HepG2 (cell line): ENCODE results near the gene LYPD3. TPM values are rescaled to one million over a fixed set of nuclear protein-coding genes. Genes with fewer than 3 reads are reported as not detected.
A peak's percentile ranks its signal among the peaks of the same experiment; 100 is the strongest.

ENCODE experiments used
- ATAC-seq: fragments of 200-7000 bp; cut with Tn5 transposase; 3 replicates; pipeline ENCODE4 v1.9.1; 2020; ENCODE audit warnings: mild to moderate bottlenecking, moderate library complexity
- BruUV-seq: library from RNA; stranded (reverse); fragments of 400-500 nt; replicated peaks from 2 replicates; lab custom pipeline; 2021; lab: Mats Ljungman, UMichigan
- CTCF ChIA-PET: fragments of 300-600 bp; formaldehyde crosslinking; extraction: SDS; loops from one replicate; lab custom pipeline; 2021; ENCODE audit warnings: low total read pairs, inconsistent platforms, low intra/inter-chr PET ratio; lab: Yijun Ruan, JAX
- POLR2A ChIA-PET: fragments of 350-600 bp; sonication (Branson Sonifier 250); formaldehyde crosslinking; loops from one replicate; lab custom pipeline; 2020; ENCODE audit warnings: antibody characterized with exemption, inconsistent platforms; lab: Yijun Ruan, JAX
- DNase-seq: peaks from one replicate; pipeline ENCODE4 v3.0.0-alpha.2; 2015; ENCODE audit warnings: low spot score
- FAIRE-seq: peaks from 3 replicates; lab custom pipeline; 2011; peaks lifted over from hg19 to GRCh38; lab: Jason Lieb, UNC
- H2AFZ ChIP-seq: one replicate; pipeline ENCODE4 v1.6.1; 2011; ENCODE audit warnings: low read length, inconsistent platforms
- H3K27ac ChIP-seq: fragments of 300-600 bp; 3 replicates; pipeline ENCODE4 v1.8.0; 2011; ENCODE audit warnings: mixed run types, mild to moderate bottlenecking, mixed read lengths, low read length, inconsistent platforms; ENCODE audit not compliant: insufficient read depth; ENCODE audit errors: extremely low read length
- H3K27me3 ChIP-seq, 2 experiments: fragments of 200-600 bp in 1 of 2; 2 replicates in 1 of 2; 3 replicates in 1 of 2; pipeline versions ENCODE4 v1.6.0 to v1.8.0; 2011; ENCODE audit warnings: low read length in 2 of 2, mild to moderate bottlenecking in 2 of 2, moderate library complexity in 2 of 2, inconsistent platforms in 1 of 2; ENCODE audit not compliant: insufficient read depth in 2 of 2, control insufficient read depth in 1 of 2
- H3K36me3 ChIP-seq, 2 experiments: fragments of 200-600 bp in 1 of 2; replicated peaks in 1 of 2; 2 replicates in 1 of 2; 3 replicates in 1 of 2; pipeline versions ENCODE4 v1.5.1 to v1.8.0; 2011; ENCODE audit warnings: low read length in 2 of 2, inconsistent platforms in 1 of 2; ENCODE audit not compliant: insufficient read depth in 2 of 2, control insufficient read depth in 1 of 2
- H3K4me1 ChIP-seq: 2 replicates; pipeline ENCODE4 v1.5.1; 2012; ENCODE audit warnings: low read length, inconsistent platforms; ENCODE audit not compliant: insufficient read depth
- H3K4me2 ChIP-seq: 2 replicates; pipeline ENCODE4 v1.6.0; 2011; ENCODE audit warnings: low read depth, low read length, inconsistent platforms
- H3K4me3 ChIP-seq, 3 experiments: fragments of 200-600 bp in 1 of 3; sonication (generic), shearing (Covaris generic) in 1 of 3; replicated peaks in 1 of 3; 2 replicates each; pipeline ENCODE4 v1.5.1; 2011 to 2016; ENCODE audit warnings: low read length in 3 of 3, inconsistent platforms in 2 of 3, low read depth in 2 of 3, mild to moderate bottlenecking in 2 of 3, control low read depth in 1 of 3, mixed read lengths in 1 of 3; ENCODE audit not compliant: insufficient read depth in 1 of 3
- H3K79me2 ChIP-seq: one replicate; pipeline ENCODE4 v1.6.1; 2011; ENCODE audit warnings: low read length, inconsistent platforms; ENCODE audit not compliant: insufficient read depth
- H3K9ac ChIP-seq: 2 replicates; pipeline ENCODE4 v1.6.0; 2011; ENCODE audit warnings: mild to moderate bottlenecking, low read depth, low read length, inconsistent platforms; ENCODE audit not compliant: insufficient read depth
- H3K9me3 ChIP-seq: 2 replicates; pipeline ENCODE4 v1.5.1; 2012; ENCODE audit warnings: mild to moderate bottlenecking, low read length
- H4K20me1 ChIP-seq: 2 replicates; pipeline ENCODE4 v1.6.0; 2011; ENCODE audit warnings: inconsistent platforms, mild to moderate bottlenecking, low read length, moderate library complexity; ENCODE audit not compliant: insufficient read depth
- ARNT2 ChIP-seq: sonication (generic); formaldehyde crosslinking; IDR thresholded peaks from 2 replicates; pipeline ENCODE4 v1.8.0; 2022; ENCODE audit warnings: mild to moderate bottlenecking, low read depth, missing genetic modification reagents, moderate library complexity
- GABPA ChIP-seq, 2 experiments: IDR thresholded peaks; 2 replicates each; pipeline ENCODE4 v1.6.1; 2011 to 2016; ENCODE audit warnings: low read depth in 2 of 2, low read length in 1 of 2, missing biosample characterization in 1 of 2, missing genetic modification characterization in 1 of 2
- IRF2 ChIP-seq: IDR thresholded peaks from 2 replicates; pipeline ENCODE4 v1.6.1; 2018; ENCODE audit warnings: missing genetic modification reagents, missing compliant biosample characterization
- PAXIP1 ChIP-seq: sonication (generic); formaldehyde crosslinking; conservative IDR thresholded peaks from 2 replicates; pipeline ENCODE4 v1.4.0; 2020; ENCODE audit warnings: mild to moderate bottlenecking, missing genetic modification reagents, moderate library complexity
- PHF8 ChIP-seq: sonication (generic); formaldehyde crosslinking; IDR thresholded peaks from 2 replicates; pipeline ENCODE4 v1.5.0; 2020; ENCODE audit warnings: missing genetic modification reagents
- PRDM4 ChIP-seq: sonication (generic); formaldehyde crosslinking; IDR thresholded peaks from 2 replicates; pipeline ENCODE4 v1.9.0; 2021; ENCODE audit warnings: missing genetic modification reagents, borderline replicate concordance
- RXRB ChIP-seq: IDR thresholded peaks from 2 replicates; pipeline ENCODE4 v1.6.1; 2016; ENCODE audit warnings: borderline replicate concordance, missing genetic modification reagents, missing compliant biosample characterization
- XRCC5 ChIP-seq: fragments of 200-400 bp; formaldehyde crosslinking; optimal IDR thresholded peaks from 2 replicates; pipeline ENCODE3; 2017; ENCODE audit warnings: mild to moderate bottlenecking, low read length
- ZKSCAN1 ChIP-seq: fragments of 150-350 bp; IDR thresholded peaks from 2 replicates; pipeline ENCODE4 v1.6.1; 2014; ENCODE audit warnings: low read length
- ZNF224 ChIP-seq: sonication (generic); formaldehyde crosslinking; IDR thresholded peaks from 2 replicates; pipeline ENCODE4 v1.5.0; 2020; ENCODE audit warnings: mild to moderate bottlenecking, missing genetic modification reagents
- ZNF24 ChIP-seq: fragments of 450-650 bp; IDR thresholded peaks from 2 replicates; pipeline ENCODE4 v1.6.1; 2017; ENCODE audit warnings: antibody characterized with exemption, mild to moderate bottlenecking
- ZNF782 ChIP-seq: sonication (generic); formaldehyde crosslinking; IDR thresholded peaks from 2 replicates; pipeline ENCODE4 v1.4.0; 2020; ENCODE audit warnings: missing genetic modification reagents, mild to moderate bottlenecking, borderline replicate concordance
- WGBS: methylation state at CpG from one replicate; pipeline ENCODE4 v1.1.6; 2017; ENCODE audit warnings: low lambda C conversion rate; 5-methylcytosine and 5-hydroxymethylcytosine counted together
- in situ Hi-C: cut with HindIII; loops from 2 replicates; pipeline ENCODE4 v1.10.0; 2017; ENCODE audit warnings: low pct_unique_long_range_greater_than_20kb; ENCODE audit not compliant: extremely low pct_ligation_motif_present
- intact Hi-C: fragments of 100-400 bp; cut with micrococcal nuclease; formaldehyde crosslinking; loops from one replicate; pipeline ENCODE4 v1.10.0; 2022; ENCODE audit not compliant: unreplicated experiment
- polyA plus RNA-seq, 8 experiments: library from polyadenylated mRNA; depleted of rRNA in 3 of 8; stranded (reverse) in 7 of 8; unstranded in 1 of 8; fragments of >200 nt; fragmentation: Illumina TruSeq in 4 of 8; extraction: Trizol in 4 of 8; gene quantifications; 2 replicates each; pipeline versions ENCODE4 v1.2.1 to v1.2.3, GENCODE V29; 2011 to 2016; ENCODE audit warnings: low read depth in 4 of 8, missing spikeins in 1 of 8, mixed read lengths in 1 of 8; ENCODE audit not compliant: insufficient read depth in 1 of 8
- total RNA-seq, 5 experiments: library from RNA; depleted of rRNA; stranded (reverse); fragments of >200 nt; fragmentation: Illumina TruSeq; extraction: Trizol; gene quantifications; 2 replicates each; pipeline ENCODE4 v1.2.3, GENCODE V29; 2016; ENCODE audit warnings: low read depth in 1 of 5
- TF ChIP-seq, protein P1 (sequence below): sonication (generic); formaldehyde crosslinking; IDR thresholded peaks from 2 replicates; pipeline ENCODE4 v1.8.1; 2023; ENCODE audit warnings: missing genetic modification reagents, mild to moderate bottlenecking, borderline replicate concordance

LYPD3 gene
- total and polyA plus RNA-seq, 2 of the 13 experiments (the other 11 are each of a cell fraction or from before 2014, with no cell fraction given), result 0.51 to 1.5 TPM

DNA sequence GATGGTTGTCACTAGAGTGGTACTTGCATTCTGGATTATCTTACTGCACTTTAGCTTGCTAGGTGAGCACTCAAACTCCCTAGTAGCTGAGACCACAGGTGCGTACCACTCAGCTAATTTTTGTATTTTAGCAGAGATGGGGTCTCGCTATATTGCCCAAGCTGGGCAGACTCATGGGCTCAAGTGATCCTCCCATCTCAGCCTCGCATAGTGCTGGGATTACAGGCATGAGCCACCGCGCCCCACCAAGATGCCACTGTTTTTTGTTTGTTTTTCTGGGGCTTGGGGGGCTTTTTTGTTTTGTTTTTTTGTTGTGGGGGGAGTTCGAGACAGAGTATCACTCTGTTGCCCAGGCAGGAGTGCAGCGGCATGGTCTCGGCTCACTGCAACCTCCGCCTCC lies 17.8 kb downstream of the LYPD3 start (continued):
- TF ChIP-seq PAXIP1 (CRISPR knock-in tag), result no peak
- TF ChIP-seq, protein P1, sequence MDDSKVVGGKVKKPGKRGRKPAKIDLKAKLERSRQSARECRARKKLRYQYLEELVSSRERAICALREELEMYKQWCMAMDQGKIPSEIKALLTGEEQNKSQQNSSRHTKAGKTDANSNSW (CRISPR knock-in tag), result no peak
- TF ChIP-seq ZKSCAN1, result no peak
- TF ChIP-seq ZNF782, result no peak
- no peak for TF ChIP-seq ZNF24

DNA sequence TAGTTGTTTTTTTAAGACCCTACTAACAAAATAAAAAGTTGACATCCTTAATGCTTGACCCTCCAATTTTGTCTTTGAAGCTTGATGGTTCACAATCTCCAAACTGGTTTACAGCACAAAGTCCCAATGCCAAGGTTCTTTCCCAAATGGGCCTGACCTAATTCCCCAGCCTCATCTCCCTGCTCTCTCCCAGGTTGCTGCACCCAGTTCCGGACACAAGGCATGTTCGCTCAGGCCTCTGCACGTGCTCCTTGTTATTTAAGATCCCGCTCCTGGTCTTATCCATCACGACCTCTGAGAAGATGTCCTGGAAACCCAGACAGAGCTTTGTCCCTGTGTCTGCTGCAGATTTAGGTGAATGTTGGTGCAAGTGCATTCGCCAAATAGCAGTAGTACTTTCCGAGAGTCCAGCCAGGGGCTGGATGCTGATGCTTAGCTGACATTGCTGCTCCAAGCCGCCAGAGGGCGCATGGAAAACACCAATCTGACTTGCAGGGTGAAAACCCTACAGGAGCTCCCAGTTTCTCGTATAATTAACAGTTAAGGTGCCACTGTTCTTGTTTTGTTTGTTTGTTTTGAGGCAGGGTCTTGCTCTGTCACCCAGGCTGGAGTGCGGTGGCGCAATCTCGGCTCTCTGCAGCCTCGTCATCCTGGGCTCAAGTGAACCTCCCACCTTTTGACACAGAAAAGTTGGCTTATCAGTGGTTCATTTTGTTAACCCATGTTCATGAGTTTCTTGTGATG lies 18.5 kb downstream of the LYPD3 start:
- no peaks in the 10 kb centered on the region for H3K79me2 ChIP-seq
- no peak overlapping the region for H2AFZ ChIP-seq
- DNase-seq, result peak; percentile 65
- WGBS, result 13% methylated on average over 13 of the region's 14 CpGs
- ATAC-seq, result peak; percentile 89
- CTCF ChIA-PET, result interaction anchor here (0.6 to 6.0 kb wide), 5 partner anchors 14 to 108 kb away, joined by 3 to 109 read pairs (median 7); partner anchors contain the start of gene PHLDB3
- no peak overlapping the region for H3K27ac ChIP-seq
- H3K9ac ChIP-seq, result no peak overlapping the region
- in situ Hi-C loops, result loop anchor here (5.0 kb wide), 1 partner anchor 75 kb away; no protein-coding TSS in a partner anchor
- no peaks in the 10 kb centered on the region for H3K9me3 ChIP-seq
- POLR2A ChIA-PET, result interaction anchor here (1.1 to 2.9 kb wide), 2 partner anchors 57 to 73 kb away, joined by 9 to 19 read pairs; partner anchors contain the start of gene PHLDB3
- peaks cover 9% of the 10 kb centered on the region; the same call in 1 of the 2 replicates for H3K4me1 ChIP-seq
- H4K20me1 ChIP-seq, result no peaks in the 10 kb centered on the region
- no TSS peak for BruUV-seq
- 0 out of 5 replicates have a peak, but pooled peaks cover 0 to 1% of the 10 kb centered on the region in 2 experiments for H3K27me3 ChIP-seq
- FAIRE-seq, result peak; percentile 92
- peak overlapping the region; percentile 60 for H3K4me2 ChIP-seq
- H3K36me3 ChIP-seq, result no peaks in the 10 kb centered on the region
- H3K4me3 ChIP-seq, result no peak overlapping the region
- intact Hi-C loops, result loop anchor here (1.0 kb wide), 2 partner anchors 57 to 72 kb away; partner anchors contain the start of gene PHLDB3
- TF ChIP-seq IRF2 (CRISPR knock-in tag), result 0 out of 2 replicates have a peak, but pooled peaks have one; percentile 29
- peak; percentile 20; the same call in 1 of the 2 replicates for TF ChIP-seq RXRB
- TF ChIP-seq PRDM4 (CRISPR knock-in tag), result no peak
- TF ChIP-seq XRCC5, result peak; percentile 47
- TF ChIP-seq ARNT2 (CRISPR knock-in tag), result 0 out of 2 replicates have a peak, but pooled peaks have one; percentile 22
- no peak for TF ChIP-seq ZNF224 (CRISPR knock-in tag)
- TF ChIP-seq PHF8, result no peak
- no peak for TF ChIP-seq GABPA (IDR thresholded peaks at IDR 0.05; ENCODE audit: low read depth, low read length)
- no peak for TF ChIP-seq GABPA (CRISPR knock-in tag; IDR thresholded peaks at IDR 0.05; ENCODE audit: low read depth)
